Measurements from ENCODE around the gene EPS8L3. TPM values are rescaled to one million over a fixed set of nuclear protein-coding genes. Genes with fewer than 3 reads are reported as not detected.

EPS8L3 gene
- total RNA-seq, 1 experiment from 2014 or later = 0.17 TPM

GRCh38 chr1:109725510-109725909 is 38.2 kb downstream of the EPS8L3 start (continued):
- TF ChIP-seq KAT7 (CRISPR knock-in tag; IDR thresholded peaks at IDR 0.05; ENCODE audit: borderline replicate concordance) = no peak
- no peak for TF ChIP-seq FOXP4 (CRISPR knock-in tag; IDR thresholded peaks at IDR 0.05)
- no peak for TF ChIP-seq IRF1 (CRISPR knock-in tag; IDR thresholded peaks at IDR 0.05)

GRCh38 chr1:109724933-109725332 is 38.8 kb downstream of the EPS8L3 start:
- Mint-ChIP-seq H3K4me1 (peaks cover 3% of the 10 kb centered on the region; the same call in 1 of the 2 replicates), H3K27ac (no peak overlapping the region), H3K4me3 (no peak overlapping the region), H3K9me3 (peaks cover 32% of the 10 kb centered on the region), H3K36me3 (peaks cover 21% of the 10 kb centered on the region), H3K27me3 (ENCODE audit: low read depth) (peaks cover 22% of the 10 kb centered on the region)
- ATAC-seq (no peak), DNase-seq (ENCODE audit: low spot score) (no peak)
- TF ChIP-seq ZNF532 (CRISPR knock-in tag; IDR thresholded peaks at IDR 0.05; ENCODE audit: borderline replicate concordance) = no peak
- no peak for TF ChIP-seq OVOL2 (CRISPR knock-in tag; IDR thresholded peaks at IDR 0.05; ENCODE audit: borderline replicate concordance)
- TF ChIP-seq CREB1 (CRISPR knock-in tag; IDR thresholded peaks at IDR 0.05) = no peak
- TF ChIP-seq RORB (CRISPR knock-in tag; IDR thresholded peaks at IDR 0.05) = no peak
- CTCF ChIA-PET = no interaction called here
- POLR2A ChIA-PET = no interaction called here

GRCh38 chr1:109722908-109723691 is 40.6 kb downstream of the EPS8L3 start:
- H3K4me3 Mint-ChIP-seq = no peak overlapping the region
- peaks cover 32% of the 10 kb centered on the region for H3K9me3 Mint-ChIP-seq
- H3K36me3 Mint-ChIP-seq = peaks cover 21% of the 10 kb centered on the region
- no peak overlapping the region for H3K27ac Mint-ChIP-seq
- DNase-seq (ENCODE audit: low spot score) = no peak
- H3K27me3 Mint-ChIP-seq (ENCODE audit: low read depth) = peaks cover 19% of the 10 kb centered on the region
- POLR2A ChIA-PET = no interaction called here
- CTCF ChIA-PET = no interaction called here
- no peaks in the 10 kb centered on the region for H3K4me1 Mint-ChIP-seq
- ATAC-seq = no peak
- no peak for TF ChIP-seq ATF2 (CRISPR knock-in tag; IDR thresholded peaks at IDR 0.05; ENCODE audit: borderline replicate concordance, low read depth)
- no peak for TF ChIP-seq NFE2L1 (CRISPR knock-in tag; IDR thresholded peaks at IDR 0.05)
- no peak for TF ChIP-seq ZNF532 (CRISPR knock-in tag; IDR thresholded peaks at IDR 0.05; ENCODE audit: borderline replicate concordance)
- TF ChIP-seq ZNF219 (CRISPR knock-in tag; IDR thresholded peaks at IDR 0.05; ENCODE audit: borderline replicate concordance) = no peak
- TF ChIP-seq ZNF281 (CRISPR knock-in tag; IDR thresholded peaks at IDR 0.05) = no peak
- no peak for TF ChIP-seq ZNF232 (CRISPR knock-in tag; IDR thresholded peaks at IDR 0.05)
- TF ChIP-seq RORB (CRISPR knock-in tag; IDR thresholded peaks at IDR 0.05) = no peak
- TF ChIP-seq KAT7 (CRISPR knock-in tag; IDR thresholded peaks at IDR 0.05; ENCODE audit: borderline replicate concordance) = no peak
- no peak for TF ChIP-seq JAZF1 (CRISPR knock-in tag; IDR thresholded peaks at IDR 0.05)
- no peak for TF ChIP-seq CREM (CRISPR knock-in tag; IDR thresholded peaks at IDR 0.05)
- no peak for TF ChIP-seq ZNF671 (CRISPR knock-in tag; IDR thresholded peaks at IDR 0.05)
- TF ChIP-seq ESRRA (CRISPR knock-in tag; IDR thresholded peaks at IDR 0.05; ENCODE audit: borderline replicate concordance) = no peak
